Karpas-422 (cell line): ENCODE measurements around the gene GNAI3. TPM values are rescaled to one million over a fixed set of nuclear protein-coding genes. Genes with fewer than 3 reads are reported as not detected.

ENCODE experiments used
- DNase-seq: peaks from one replicate; pipeline ENCODE4 v3.0.0-alpha.2; 2015
- H2AFZ ChIP-seq: fragments of 200-600 bp; sonication (generic); 2 replicates; pipeline ENCODE4 v1.6.1; 2014; ENCODE audit warnings: antibody characterized with exemption, low read length, mixed read lengths
- H3K27ac ChIP-seq: fragments of 200-600 bp; sonication (generic); 2 replicates; pipeline ENCODE4 v1.5.1; 2014; ENCODE audit warnings: mild to moderate bottlenecking, low read length, moderate library complexity
- H3K27me3 ChIP-seq: fragments of 200-600 bp; sonication (generic); 2 replicates; pipeline ENCODE4 v1.6.1; 2014; ENCODE audit warnings: low read length, mixed read lengths
- H3K36me3 ChIP-seq: fragments of 200-600 bp; sonication (generic); 2 replicates; pipeline ENCODE4 v1.6.1; 2014; ENCODE audit warnings: low read length, mixed read lengths; ENCODE audit not compliant: insufficient read depth
- H3K4me1 ChIP-seq: fragments of 200-600 bp; sonication (generic); 2 replicates; pipeline ENCODE4 v1.6.1; 2014; ENCODE audit warnings: mild to moderate bottlenecking, low read length, mixed read lengths
- H3K4me2 ChIP-seq: fragments of 200-600 bp; sonication (generic); 2 replicates; pipeline ENCODE4 v1.6.1; 2014; ENCODE audit warnings: low read length, low read depth, mild to moderate bottlenecking; ENCODE audit not compliant: poor library complexity, severe bottlenecking
- H3K4me3 ChIP-seq: fragments of 200-600 bp; sonication (generic); 2 replicates; pipeline ENCODE4 v1.5.1; 2014; ENCODE audit warnings: mild to moderate bottlenecking, antibody characterized with exemption, low read length, mixed read lengths
- H3K79me2 ChIP-seq: fragments of 200-600 bp; sonication (generic); 2 replicates; pipeline ENCODE4 v1.6.1; 2014; ENCODE audit warnings: mild to moderate bottlenecking, low read length, mixed read lengths
- H3K9ac ChIP-seq: fragments of 200-600 bp; sonication (generic); 2 replicates; pipeline ENCODE4 v1.6.0; 2014; ENCODE audit warnings: low read length
- H3K9me2 ChIP-seq: fragments of 200-600 bp; sonication (generic), shearing (Covaris generic); replicated peaks from 2 replicates; pipeline ENCODE4 v1.6.0; 2014; ENCODE audit warnings: mild to moderate bottlenecking, low read length, moderate library complexity; ENCODE audit not compliant: insufficient read depth
- H3K9me3 ChIP-seq: fragments of 300-700, 200-600 bp; sonication (generic); 2 replicates; pipeline ENCODE4 v1.6.1; 2014; ENCODE audit warnings: low read length, mixed read lengths
- H4K20me1 ChIP-seq: fragments of 200-600 bp; sonication (generic); 2 replicates; pipeline ENCODE4 v1.6.1; 2014; ENCODE audit warnings: mild to moderate bottlenecking, antibody characterized with exemption, low read length, low read depth; ENCODE audit not compliant: insufficient read depth
- total RNA-seq: library from RNA; depleted of rRNA; stranded (reverse); fragments of >200 nt; shearing (Covaris generic); gene quantifications from 2 replicates; pipeline ENCODE4 v1.2.3, GENCODE V29; 2014; ENCODE audit warnings: low replicate concordance; rRNA removed

Gene GNAI3
- 7.6 and 12.6 TPM in 2 replicates for total RNA-seq

DNA sequence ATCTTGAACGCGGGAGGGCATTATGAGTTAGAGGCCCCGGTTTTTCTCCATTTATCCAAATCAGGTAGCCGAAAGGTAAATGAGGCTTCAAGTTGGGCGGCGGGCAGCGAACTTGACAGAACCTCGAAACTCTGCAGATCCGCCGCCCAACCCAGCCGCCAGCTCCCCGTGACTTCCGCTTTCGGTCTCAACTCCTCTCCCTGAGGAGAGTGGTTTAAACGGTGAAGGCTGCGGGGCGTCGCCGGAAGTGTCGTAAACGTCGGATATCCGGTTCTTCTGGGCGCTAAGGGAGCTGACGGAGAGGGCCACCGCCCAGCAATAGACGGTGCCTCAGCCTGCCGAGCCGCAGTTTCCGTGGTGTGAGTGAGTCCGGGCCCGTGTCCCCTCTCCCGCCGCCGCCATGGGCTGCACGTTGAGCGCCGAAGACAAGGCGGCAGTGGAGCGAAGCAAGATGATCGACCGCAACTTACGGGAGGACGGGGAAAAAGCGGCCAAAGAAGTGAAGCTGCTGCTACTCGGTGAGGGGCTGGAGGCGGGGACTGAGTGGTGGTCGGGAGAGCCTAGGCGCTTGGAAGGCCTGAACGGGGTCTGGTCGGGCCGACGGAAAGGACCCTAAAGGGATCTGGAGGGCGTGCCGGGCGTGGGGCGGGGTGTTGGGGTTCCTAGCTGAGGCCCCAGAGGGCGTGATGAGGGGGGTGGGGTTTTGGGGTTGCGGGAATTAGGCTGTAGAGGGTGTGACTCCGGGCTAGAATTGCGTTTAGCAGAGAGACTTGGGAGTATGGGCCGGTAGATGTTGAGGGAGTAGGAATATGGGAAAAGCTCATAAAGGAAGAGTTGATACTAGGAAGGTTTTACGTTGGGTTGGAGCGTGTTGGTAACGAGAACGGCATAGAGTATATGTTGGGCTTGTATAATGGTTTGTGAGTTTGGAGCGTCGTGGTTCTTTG is at the start of gene GNAI3:
Gene GNAI3, plus strand, starts transcription at position 295 of the 947 bp plus-strand sequence. Its CDS starts 106 bp downstream, at position 401.
- H4K20me1 ChIP-seq = peaks cover 22% of the 10 kb centered on the region
- peak; percentile 99 for DNase-seq
- H3K4me2 ChIP-seq = peak within 1 kb of the TSS; percentile 71
- H3K4me3 ChIP-seq = peak within 1 kb of the TSS; percentile 99
- H3K9me2 ChIP-seq = no peaks in the 10 kb centered on the region
- H3K27ac ChIP-seq = peak within 1 kb of the TSS; percentile 93
- no peaks in the 10 kb centered on the region for H3K27me3 ChIP-seq
- H3K79me2 ChIP-seq = peaks cover 52% of the 10 kb centered on the region
- peaks cover 45% of the 10 kb centered on the region for H3K4me1 ChIP-seq
- H2AFZ ChIP-seq = peak within 1 kb of the TSS; percentile 79; the same call in 1 of the 2 replicates
- peak within 1 kb of the TSS; percentile 99 for H3K9ac ChIP-seq
- H3K9me3 ChIP-seq = no peaks in the 10 kb centered on the region
- H3K36me3 ChIP-seq = peaks cover 5% of the 10 kb centered on the region; the same call in 1 of the 2 replicates

DNA sequence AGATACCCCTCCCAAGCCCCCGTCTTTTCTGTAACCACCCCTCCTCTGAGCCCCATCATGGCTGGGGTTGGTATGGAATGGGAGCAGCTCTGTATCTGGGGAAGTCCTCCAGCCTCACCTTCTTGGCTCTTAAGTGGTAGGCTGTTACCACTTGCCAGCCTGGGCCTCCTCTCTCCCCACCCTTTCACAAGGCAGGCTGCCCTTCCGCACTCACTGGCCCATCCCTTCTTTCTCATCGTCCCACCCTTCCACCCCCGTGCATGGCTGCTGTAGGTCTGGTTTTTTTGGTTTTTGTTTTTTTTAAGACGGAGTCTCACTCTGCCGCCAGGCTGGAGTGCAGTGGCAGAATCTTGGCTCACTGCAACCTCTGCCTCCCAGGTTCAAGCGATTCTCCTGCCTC is 49.3 kb upstream of the GNAI3 start:
- Histone ChIP-seq H3K9me3 (no peaks in the 10 kb centered on the region), H3K4me2 (no peak overlapping the region), H3K9me2 (no peaks in the 10 kb centered on the region), H2AFZ (no peak overlapping the region), H3K36me3 (peaks cover 15% of the 10 kb centered on the region; the same call in 1 of the 2 replicates), H3K79me2 (peaks cover 20% of the 10 kb centered on the region), H3K27me3 (no peaks in the 10 kb centered on the region), H3K4me1 (peaks cover 30% of the 10 kb centered on the region), H3K4me3 (no peak overlapping the region), H3K27ac (no peak overlapping the region), H4K20me1 (peaks cover 13% of the 10 kb centered on the region; the same call in 1 of the 2 replicates), H3K9ac (no peak overlapping the region)
- DNase-seq = no peak

GRCh38 chr1:109499661-109500536 is 48.5 kb upstream of the GNAI3 start:
- no peak overlapping the region for H3K4me3 ChIP-seq
- H3K36me3 ChIP-seq = peaks cover 15% of the 10 kb centered on the region; the same call in 1 of the 2 replicates
- no peak overlapping the region for H3K9ac ChIP-seq
- H3K9me3 ChIP-seq = no peaks in the 10 kb centered on the region
- no peak overlapping the region for H3K4me2 ChIP-seq
- no peaks in the 10 kb centered on the region for H3K9me2 ChIP-seq
- peaks cover 27% of the 10 kb centered on the region for H3K4me1 ChIP-seq
- H3K27me3 ChIP-seq = no peaks in the 10 kb centered on the region
- H3K27ac ChIP-seq = no peak overlapping the region
- DNase-seq = peak; percentile 87
- peaks cover 13% of the 10 kb centered on the region; the same call in 1 of the 2 replicates for H4K20me1 ChIP-seq
- no peak overlapping the region for H2AFZ ChIP-seq
- H3K79me2 ChIP-seq = peaks cover 12% of the 10 kb centered on the region

DNA sequence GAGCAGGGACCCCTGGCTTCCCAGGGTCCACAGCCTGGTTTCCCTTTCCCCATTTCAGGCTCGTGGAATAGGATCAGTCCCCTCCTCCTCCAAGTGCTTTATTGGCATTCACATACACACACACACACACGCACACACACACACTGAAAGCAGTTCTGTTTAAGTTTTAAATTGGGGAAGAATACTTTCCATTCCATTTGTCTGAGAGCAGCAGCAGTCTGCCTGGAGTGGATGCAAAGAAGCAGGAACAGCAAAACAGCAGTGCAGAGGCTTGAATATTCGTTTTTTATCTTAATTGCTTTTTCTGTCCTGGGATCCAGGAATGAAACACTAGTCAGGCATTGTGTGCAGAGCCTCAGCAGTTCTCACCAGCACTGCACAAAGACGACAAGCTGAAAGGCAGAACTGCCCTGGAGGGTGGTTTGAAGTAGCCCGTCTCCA is 47.5 kb upstream of the GNAI3 start:
- Histone ChIP-seq H3K4me1 (peaks cover 19% of the 10 kb centered on the region), H3K4me3 (no peak overlapping the region), H3K27ac (no peak overlapping the region), H3K9ac (no peak overlapping the region), H3K9me3 (no peaks in the 10 kb centered on the region), H3K36me3 (peaks cover 13% of the 10 kb centered on the region; the same call in 1 of the 2 replicates), H4K20me1 (peaks cover 13% of the 10 kb centered on the region; the same call in 1 of the 2 replicates), H3K27me3 (no peaks in the 10 kb centered on the region), H3K4me2 (no peak overlapping the region), H3K9me2 (no peaks in the 10 kb centered on the region), H3K79me2 (peaks cover 2% of the 10 kb centered on the region), H2AFZ (no peak overlapping the region)
- DNase-seq = no peak

- H2AFZ ChIP-seq = no peak overlapping the region
- H3K79me2 ChIP-seq = no peaks in the 10 kb centered on the region; the same call in 1 of the 2 replicates
- no peak overlapping the region for H3K27ac ChIP-seq
- no peaks in the 10 kb centered on the region for H3K9me3 ChIP-seq
- H3K4me3 ChIP-seq = no peak overlapping the region
- H3K4me1 ChIP-seq = peaks cover 19% of the 10 kb centered on the region
- H3K4me2 ChIP-seq = no peak overlapping the region
- H3K27me3 ChIP-seq = no peaks in the 10 kb centered on the region
- peaks cover 9% of the 10 kb centered on the region; the same call in 1 of the 2 replicates for H3K36me3 ChIP-seq
- no peak for DNase-seq
- H3K9me2 ChIP-seq = no peaks in the 10 kb centered on the region
- no peak overlapping the region for H3K9ac ChIP-seq
- peaks cover 13% of the 10 kb centered on the region; the same call in 1 of the 2 replicates for H4K20me1 ChIP-seq
Measured at GRCh38 chr1:109501644-109502363, 46.6 kb upstream of the GNAI3 start.

DNA sequence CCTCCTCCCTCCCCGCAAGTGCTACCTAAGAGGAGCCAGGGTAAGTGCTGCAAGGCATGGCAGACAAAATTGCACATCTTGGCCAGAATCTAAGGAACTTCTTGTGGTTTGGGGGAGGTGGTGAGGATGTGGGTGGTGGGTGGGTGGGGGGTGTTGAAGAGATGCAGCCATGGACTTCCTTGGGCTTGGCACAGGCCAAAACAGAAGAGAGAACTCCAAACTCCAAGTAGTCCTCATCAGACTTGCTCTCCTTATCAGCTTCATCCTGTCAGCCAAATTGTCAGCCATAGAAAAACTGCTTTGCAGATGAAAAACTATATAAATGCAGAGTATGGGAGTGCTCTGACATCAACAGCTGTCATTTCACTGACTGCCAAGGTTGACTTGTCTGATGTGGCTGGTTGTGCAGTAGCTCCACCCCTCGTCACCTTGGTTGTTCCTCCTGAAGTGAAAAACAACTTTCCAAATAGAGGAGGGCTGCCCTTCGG is 46.0 kb upstream of the GNAI3 start:
- Histone ChIP-seq H3K27me3 (no peaks in the 10 kb centered on the region), H3K9me3 (no peaks in the 10 kb centered on the region), H3K4me3 (no peak overlapping the region), H3K27ac (no peak overlapping the region), H3K4me1 (peaks cover 17% of the 10 kb centered on the region), H3K9me2 (no peaks in the 10 kb centered on the region), H2AFZ (no peak overlapping the region), H3K4me2 (no peak overlapping the region), H3K36me3 (peaks cover 9% of the 10 kb centered on the region; the same call in 1 of the 2 replicates), H3K79me2 (no peaks in the 10 kb centered on the region; the same call in 1 of the 2 replicates), H4K20me1 (peaks cover 13% of the 10 kb centered on the region; the same call in 1 of the 2 replicates), H3K9ac (no peak overlapping the region)
- DNase-seq = no peak

GRCh38 chr1:109503935-109504334 is 44.5 kb upstream of the GNAI3 start:
- Histone ChIP-seq H4K20me1 (peaks cover 9% of the 10 kb centered on the region; the same call in 1 of the 2 replicates), H3K9ac (no peak overlapping the region), H3K4me1 (peaks cover 2% of the 10 kb centered on the region; the same call in 1 of the 2 replicates), H3K27me3 (no peaks in the 10 kb centered on the region), H2AFZ (no peak overlapping the region), H3K27ac (no peak overlapping the region), H3K36me3 (peaks cover 9% of the 10 kb centered on the region; the same call in 1 of the 2 replicates), H3K4me3 (no peak overlapping the region), H3K4me2 (no peak overlapping the region), H3K9me2 (no peaks in the 10 kb centered on the region), H3K9me3 (no peaks in the 10 kb centered on the region), H3K79me2 (no peaks in the 10 kb centered on the region)
- no peak for DNase-seq
